ENCODE data around the gene RELB.

The RELB gene

DNA sequence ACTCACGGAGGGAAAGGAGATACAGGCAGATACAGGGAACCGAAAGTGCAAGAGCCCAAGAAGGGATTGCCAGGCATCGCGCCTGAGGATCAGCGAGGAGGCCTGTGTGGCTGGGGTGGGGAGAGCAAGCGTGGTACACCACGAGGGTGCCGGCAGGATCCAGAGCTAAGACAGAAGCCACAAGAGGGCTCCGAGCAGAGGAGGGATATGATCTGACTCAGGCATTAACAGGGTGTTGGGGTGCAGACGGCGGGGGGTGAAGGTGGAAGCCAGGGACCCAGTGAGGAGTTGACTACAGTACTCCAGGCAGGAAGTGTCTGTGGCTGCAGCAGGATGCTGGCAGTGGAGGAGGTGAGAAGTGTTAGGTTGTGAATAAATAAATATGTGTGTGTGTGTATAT lies 86.3 kb downstream of the RELB start:
- Histone ChIP-seq H3K9ac (ENCODE audit: low read length) (no peak overlapping the region), H3K27me3 (ENCODE audit: low read length) (no peaks in the 10 kb centered on the region), H3K4me2 (ENCODE audit: low read depth, low read length, poor library complexity, severe bottlenecking) (no peak overlapping the region), H3K27ac (ENCODE audit: low read depth, low read length) (no peak overlapping the region), H3K4me3 (ENCODE audit: insufficient read depth, low read length, poor library complexity, severe bottlenecking) (no peak overlapping the region), H2AFZ (ENCODE audit: low read depth, low read length, severe bottlenecking) (no peak overlapping the region), H3F3A (ENCODE audit: insufficient read depth) (peaks cover 14% of the 10 kb centered on the region), H3K9me3 (ENCODE audit: insufficient read depth, low read length) (peaks cover 5% of the 10 kb centered on the region; the same call in 1 of the 2 replicates), H4K20me1 (ENCODE audit: low read depth, low read length) (no peaks in the 10 kb centered on the region), H3K9me2 (replicated peaks; ENCODE audit: insufficient read depth, low read length) (no peaks in the 10 kb centered on the region), H3K36me3 (ENCODE audit: low read length) (peaks cover 16% of the 10 kb centered on the region), H3K79me2 (ENCODE audit: insufficient read depth, low read length) (peaks cover 23% of the 10 kb centered on the region)
- no peak for TF ChIP-seq EZH2phosphoT487 (conservative IDR thresholded peaks at IDR 0.05; ENCODE audit: low read length)
- no peak for TF ChIP-seq CTCF (IDR thresholded peaks at IDR 0.05; ENCODE audit: insufficient read depth, low read length, poor library complexity, severe bottlenecking)
